ENCODE results near the gene TAT.
"Not testable (repeated sequence)": the region's sequence is repeated elsewhere in the genome, so short reads cannot be mapped to it uniquely, and the experiment has no call there.

DNA sequence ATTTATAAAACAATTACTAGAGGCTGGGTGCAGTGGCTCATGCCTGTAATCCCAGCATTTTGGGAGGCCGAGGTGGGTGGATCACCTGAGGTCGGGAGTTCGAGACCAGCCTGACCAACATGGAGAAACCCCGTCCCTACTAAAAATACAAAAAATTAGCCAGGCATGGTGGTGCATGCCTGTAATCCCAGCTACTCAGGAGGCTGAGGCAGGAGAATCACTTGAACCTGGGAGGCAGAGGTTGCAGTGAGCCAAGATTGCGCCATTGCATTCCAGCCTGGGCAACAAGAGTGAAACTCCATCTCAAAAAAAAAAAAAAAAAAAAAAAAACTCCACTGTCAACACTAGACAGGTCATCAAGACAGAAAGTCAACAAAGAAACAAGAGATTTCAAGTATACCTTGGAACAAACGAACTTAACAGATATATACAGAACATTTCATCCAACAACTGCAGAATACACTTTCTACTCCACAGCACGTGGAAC lies 18.5 kb upstream of the TAT start:
- TF ChIP-seq, protein P1, sequence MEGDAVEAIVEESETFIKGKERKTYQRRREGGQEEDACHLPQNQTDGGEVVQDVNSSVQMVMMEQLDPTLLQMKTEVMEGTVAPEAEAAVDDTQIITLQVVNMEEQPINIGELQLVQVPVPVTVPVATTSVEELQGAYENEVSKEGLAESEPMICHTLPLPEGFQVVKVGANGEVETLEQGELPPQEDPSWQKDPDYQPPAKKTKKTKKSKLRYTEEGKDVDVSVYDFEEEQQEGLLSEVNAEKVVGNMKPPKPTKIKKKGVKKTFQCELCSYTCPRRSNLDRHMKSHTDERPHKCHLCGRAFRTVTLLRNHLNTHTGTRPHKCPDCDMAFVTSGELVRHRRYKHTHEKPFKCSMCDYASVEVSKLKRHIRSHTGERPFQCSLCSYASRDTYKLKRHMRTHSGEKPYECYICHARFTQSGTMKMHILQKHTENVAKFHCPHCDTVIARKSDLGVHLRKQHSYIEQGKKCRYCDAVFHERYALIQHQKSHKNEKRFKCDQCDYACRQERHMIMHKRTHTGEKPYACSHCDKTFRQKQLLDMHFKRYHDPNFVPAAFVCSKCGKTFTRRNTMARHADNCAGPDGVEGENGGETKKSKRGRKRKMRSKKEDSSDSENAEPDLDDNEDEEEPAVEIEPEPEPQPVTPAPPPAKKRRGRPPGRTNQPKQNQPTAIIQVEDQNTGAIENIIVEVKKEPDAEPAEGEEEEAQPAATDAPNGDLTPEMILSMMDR (conservative IDR thresholded peaks at IDR 0.05), result not testable (repeated sequence)
- not testable (repeated sequence) for TF ChIP-seq EZH2 (IDR thresholded peaks at IDR 0.05; ENCODE audit: low read depth)

Measured in PC-9 (cell line).